ENCODE data around the gene JPH2.

JPH2 gene

DNA sequence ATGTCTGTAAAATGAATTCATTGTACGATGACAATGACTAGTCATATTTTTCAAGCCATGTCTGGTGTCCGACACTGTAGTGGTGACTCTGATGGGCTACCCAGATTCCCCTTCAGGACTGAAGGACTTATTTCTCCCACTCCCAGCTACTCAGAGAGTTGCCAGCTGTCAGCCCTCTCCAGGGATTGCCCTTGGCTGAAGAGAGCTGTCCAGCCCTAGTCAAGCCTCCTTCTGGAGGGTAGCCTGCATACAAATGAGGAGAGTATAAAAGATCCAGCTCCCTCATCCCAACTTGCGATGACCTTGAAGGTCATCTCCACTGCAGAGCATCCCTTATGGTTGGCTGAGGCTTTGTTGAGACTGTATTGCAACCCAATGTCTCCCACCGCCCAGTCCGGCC is 29.9 kb downstream of the JPH2 start:
- no peaks in the 10 kb centered on the region for H3K79me2 ChIP-seq (ENCODE audit: insufficient read depth, low read length)

DNA sequence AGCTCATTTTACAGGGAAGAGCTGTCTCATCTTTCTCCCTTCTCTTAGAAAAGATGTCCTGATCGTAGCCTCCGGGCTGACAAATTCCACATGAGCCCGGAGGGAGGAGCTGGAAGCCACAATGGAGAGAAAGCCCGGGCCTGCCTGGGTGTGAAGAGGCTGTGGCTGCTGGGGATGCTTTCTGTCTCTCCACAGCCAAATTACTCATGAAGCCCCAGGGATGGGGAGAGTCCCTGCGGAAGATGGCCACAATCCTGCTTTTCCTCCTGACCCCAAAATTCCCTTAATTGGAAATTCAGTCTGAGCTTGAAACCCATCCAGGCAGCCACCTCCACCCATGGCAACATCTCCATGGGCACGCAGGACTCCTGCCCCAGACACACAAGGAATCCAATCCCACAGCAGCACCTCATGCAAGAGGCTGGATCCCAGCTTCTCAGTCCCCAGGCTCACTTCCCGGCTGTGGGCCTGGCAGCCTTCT is 32.4 kb downstream of the JPH2 start:
- no peaks in the 10 kb centered on the region for H3K9me3 ChIP-seq (ENCODE audit: insufficient read depth, low read length)
- TF ChIP-seq, protein P1, sequence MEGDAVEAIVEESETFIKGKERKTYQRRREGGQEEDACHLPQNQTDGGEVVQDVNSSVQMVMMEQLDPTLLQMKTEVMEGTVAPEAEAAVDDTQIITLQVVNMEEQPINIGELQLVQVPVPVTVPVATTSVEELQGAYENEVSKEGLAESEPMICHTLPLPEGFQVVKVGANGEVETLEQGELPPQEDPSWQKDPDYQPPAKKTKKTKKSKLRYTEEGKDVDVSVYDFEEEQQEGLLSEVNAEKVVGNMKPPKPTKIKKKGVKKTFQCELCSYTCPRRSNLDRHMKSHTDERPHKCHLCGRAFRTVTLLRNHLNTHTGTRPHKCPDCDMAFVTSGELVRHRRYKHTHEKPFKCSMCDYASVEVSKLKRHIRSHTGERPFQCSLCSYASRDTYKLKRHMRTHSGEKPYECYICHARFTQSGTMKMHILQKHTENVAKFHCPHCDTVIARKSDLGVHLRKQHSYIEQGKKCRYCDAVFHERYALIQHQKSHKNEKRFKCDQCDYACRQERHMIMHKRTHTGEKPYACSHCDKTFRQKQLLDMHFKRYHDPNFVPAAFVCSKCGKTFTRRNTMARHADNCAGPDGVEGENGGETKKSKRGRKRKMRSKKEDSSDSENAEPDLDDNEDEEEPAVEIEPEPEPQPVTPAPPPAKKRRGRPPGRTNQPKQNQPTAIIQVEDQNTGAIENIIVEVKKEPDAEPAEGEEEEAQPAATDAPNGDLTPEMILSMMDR (IDR thresholded peaks at IDR 0.05; ENCODE audit: insufficient read depth, low read length, poor library complexity, severe bottlenecking): no peak
- no peak for TF ChIP-seq EZH2phosphoT487 (conservative IDR thresholded peaks at IDR 0.05; ENCODE audit: low read length)
- no peaks in the 10 kb centered on the region for H3K9me2 ChIP-seq (replicated peaks; ENCODE audit: insufficient read depth, low read length)
- H4K20me1 ChIP-seq (ENCODE audit: low read depth, low read length): no peaks in the 10 kb centered on the region
- H2AFZ ChIP-seq (ENCODE audit: low read depth, low read length, severe bottlenecking): no peak overlapping the region
- H3K4me2 ChIP-seq (ENCODE audit: low read depth, low read length, poor library complexity, severe bottlenecking): no peak overlapping the region
- H3K36me3 ChIP-seq (ENCODE audit: low read length): no peaks in the 10 kb centered on the region
- H3K27ac ChIP-seq (ENCODE audit: low read depth, low read length): no peak overlapping the region
- no peak overlapping the region for H3K9ac ChIP-seq (ENCODE audit: low read length)
- no peak overlapping the region for H3K4me3 ChIP-seq (ENCODE audit: insufficient read depth, low read length, poor library complexity, severe bottlenecking)
- no peaks in the 10 kb centered on the region for H3K27me3 ChIP-seq (ENCODE audit: low read length)
- H3K79me2 ChIP-seq (ENCODE audit: insufficient read depth, low read length): no peaks in the 10 kb centered on the region
- no peaks in the 10 kb centered on the region for H3F3A ChIP-seq (ENCODE audit: insufficient read depth)

More for the DNA sequence above, 29.9 kb downstream of the JPH2 start:
- no peak overlapping the region for H2AFZ ChIP-seq (ENCODE audit: low read depth, low read length, severe bottlenecking)
- no peaks in the 10 kb centered on the region for H3K9me2 ChIP-seq (replicated peaks; ENCODE audit: insufficient read depth, low read length)
- H3K9me3 ChIP-seq (ENCODE audit: insufficient read depth, low read length): no peaks in the 10 kb centered on the region
- no peak overlapping the region for H3K27ac ChIP-seq (ENCODE audit: low read depth, low read length)
- TF ChIP-seq, protein P1 (IDR thresholded peaks at IDR 0.05; ENCODE audit: insufficient read depth, low read length, poor library complexity, severe bottlenecking): no peak
- H3F3A ChIP-seq (ENCODE audit: insufficient read depth): no peaks in the 10 kb centered on the region
- H4K20me1 ChIP-seq (ENCODE audit: low read depth, low read length): no peaks in the 10 kb centered on the region
- H3K4me2 ChIP-seq (ENCODE audit: low read depth, low read length, poor library complexity, severe bottlenecking): no peak overlapping the region
- no peak overlapping the region for H3K9ac ChIP-seq (ENCODE audit: low read length)
- H3K4me3 ChIP-seq (ENCODE audit: insufficient read depth, low read length, poor library complexity, severe bottlenecking): no peak overlapping the region
- no peaks in the 10 kb centered on the region for H3K36me3 ChIP-seq (ENCODE audit: low read length)
- H3K27me3 ChIP-seq (ENCODE audit: low read length): no peaks in the 10 kb centered on the region

DNA sequence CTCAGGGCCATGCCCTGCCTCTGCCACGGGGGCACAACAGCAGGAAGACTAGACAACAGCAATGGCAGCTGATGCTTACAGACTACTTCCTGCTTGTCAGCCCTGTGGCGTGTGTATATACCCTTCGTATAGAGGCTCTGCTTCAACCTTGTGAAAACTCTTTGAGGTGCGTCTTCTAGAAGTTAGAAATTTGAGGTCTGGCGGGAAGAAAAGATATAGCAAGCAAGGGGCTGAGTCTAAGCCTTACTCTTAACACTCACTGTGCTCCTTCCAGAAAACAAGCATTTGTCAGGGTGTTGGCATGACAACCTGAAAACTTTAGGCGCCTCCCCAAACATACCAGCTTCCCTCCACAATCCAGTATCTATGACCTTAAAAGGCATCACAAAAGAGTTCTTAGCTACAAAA is 33.3 kb downstream of the JPH2 start:
- Histone ChIP-seq H4K20me1 (ENCODE audit: low read depth, low read length) (no peaks in the 10 kb centered on the region), H3K9me2 (replicated peaks; ENCODE audit: insufficient read depth, low read length) (no peaks in the 10 kb centered on the region), H3K9me3 (ENCODE audit: insufficient read depth, low read length) (no peaks in the 10 kb centered on the region), H3K4me2 (ENCODE audit: low read depth, low read length, poor library complexity, severe bottlenecking) (no peak overlapping the region), H3K27me3 (ENCODE audit: low read length) (no peaks in the 10 kb centered on the region), H2AFZ (ENCODE audit: low read depth, low read length, severe bottlenecking) (no peak overlapping the region), H3K9ac (ENCODE audit: low read length) (no peak overlapping the region), H3K79me2 (ENCODE audit: insufficient read depth, low read length) (no peaks in the 10 kb centered on the region), H3K27ac (ENCODE audit: low read depth, low read length) (no peak overlapping the region), H3F3A (ENCODE audit: insufficient read depth) (no peaks in the 10 kb centered on the region), H3K4me3 (ENCODE audit: insufficient read depth, low read length, poor library complexity, severe bottlenecking) (no peak overlapping the region), H3K36me3 (ENCODE audit: low read length) (no peaks in the 10 kb centered on the region)
- TF ChIP-seq, protein P1 (IDR thresholded peaks at IDR 0.05; ENCODE audit: insufficient read depth, low read length, poor library complexity, severe bottlenecking): no peak
- no peak for TF ChIP-seq EZH2phosphoT487 (conservative IDR thresholded peaks at IDR 0.05; ENCODE audit: low read length)

Measured in SU-DHL-6 (cell line).